A673 (cell line): ENCODE measurements around the gene EFCAB6. TPM values are rescaled to one million over a fixed set of nuclear protein-coding genes. Genes with fewer than 3 reads are reported as not detected.

Experiments used
- BruUV-seq: library from RNA; stranded (reverse); fragments of 400-500 nt; replicated peaks from 2 replicates; lab custom pipeline; 2021; lab: Mats Ljungman, UMichigan
- CTCF ChIA-PET: fragments of 300-600 bp; sonication (Branson Sonifier 250); formaldehyde crosslinking; loops from one replicate; lab custom pipeline; 2022; ENCODE audit warnings: antibody characterized with exemption; lab: Charles Lee
- POLR2A ChIA-PET: fragments of 300-600 bp; sonication (Branson Sonifier 250); formaldehyde crosslinking; loops from one replicate; lab custom pipeline; 2022; ENCODE audit warnings: antibody characterized with exemption; ENCODE audit not compliant: low non-redundant PET; lab: Charles Lee
- DNase-seq: peaks from one replicate; pipeline ENCODE4 v3.0.0-alpha.2; 2015; ENCODE audit warnings: low spot score
- H3K27ac ChIP-seq: fragments of 200-600 bp; sonication (generic); 2 replicates; pipeline ENCODE4 v1.5.1; 2016; ENCODE audit warnings: mixed run types, low read depth, mild to moderate bottlenecking, mixed read lengths, antibody characterized with exemption, low read length; ENCODE audit not compliant: poor library complexity, severe bottlenecking
- H3K27me3 ChIP-seq: fragments of 200-600 bp; sonication (generic); replicated peaks from 2 replicates; pipeline ENCODE4 v1.6.1; 2017; ENCODE audit warnings: mixed run types, low read depth, mild to moderate bottlenecking, mixed read lengths, antibody characterized with exemption, low read length; ENCODE audit not compliant: insufficient read depth, poor library complexity
- H3K36me3 ChIP-seq: fragments of 200-600 bp; sonication (generic); 2 replicates; pipeline ENCODE4 v1.6.1; 2016; ENCODE audit warnings: mixed run types, mild to moderate bottlenecking, mixed read lengths, antibody characterized with exemption, low read length; ENCODE audit not compliant: insufficient read depth, poor library complexity, severe bottlenecking
- H3K4me1 ChIP-seq: fragments of 200-600 bp; sonication (generic); 2 replicates; pipeline ENCODE4 v1.6.1; 2017; ENCODE audit warnings: mixed run types, mild to moderate bottlenecking, mixed read lengths, antibody characterized with exemption, low read length; ENCODE audit not compliant: insufficient read depth, poor library complexity, severe bottlenecking
- H3K4me3 ChIP-seq: fragments of 200-600 bp; sonication (generic); 2 replicates; pipeline ENCODE4 v1.5.1; 2016; ENCODE audit warnings: low read depth, mixed run types, mild to moderate bottlenecking, mixed read lengths, low read length; ENCODE audit not compliant: poor library complexity, severe bottlenecking
- H3K9me3 ChIP-seq: fragments of 200-600 bp; sonication (generic); 2 replicates; pipeline ENCODE4 v1.6.1; 2016; ENCODE audit warnings: mixed run types, low read depth, mild to moderate bottlenecking, mixed read lengths, antibody characterized with exemption, low read length; ENCODE audit not compliant: poor library complexity, severe bottlenecking
- EZH2 ChIP-seq: fragments of 200-600 bp; sonication (generic); IDR thresholded peaks from 2 replicates; pipeline ENCODE4 v1.6.1; 2017; ENCODE audit warnings: borderline replicate concordance, low read depth, mild to moderate bottlenecking, mixed read lengths, antibody characterized with exemption, low read length; ENCODE audit not compliant: poor library complexity, severe bottlenecking
- intact Hi-C: fragments of 100-400 bp; cut with micrococcal nuclease; formaldehyde crosslinking; loops from one replicate; pipeline ENCODE4 v1.10.0; 2022; ENCODE audit not compliant: unreplicated experiment
- total RNA-seq: library from RNA; stranded (reverse); gene quantifications from 2 replicates; pipeline ENCODE4 v1.2.3, GENCODE V29; 2021
- TF ChIP-seq, protein P1 (sequence below): fragments of 300-800, 200-600 bp; sonication (generic); conservative IDR thresholded peaks from 2 replicates; pipeline ENCODE4 v1.5.1; 2017; ENCODE audit warnings: low read depth, mild to moderate bottlenecking, antibody characterized with exemption, low read length, moderate library complexity, mixed read lengths

EFCAB6 gene
- total RNA-seq, 1 experiment from 2014 or later, result 0.41 TPM

DNA sequence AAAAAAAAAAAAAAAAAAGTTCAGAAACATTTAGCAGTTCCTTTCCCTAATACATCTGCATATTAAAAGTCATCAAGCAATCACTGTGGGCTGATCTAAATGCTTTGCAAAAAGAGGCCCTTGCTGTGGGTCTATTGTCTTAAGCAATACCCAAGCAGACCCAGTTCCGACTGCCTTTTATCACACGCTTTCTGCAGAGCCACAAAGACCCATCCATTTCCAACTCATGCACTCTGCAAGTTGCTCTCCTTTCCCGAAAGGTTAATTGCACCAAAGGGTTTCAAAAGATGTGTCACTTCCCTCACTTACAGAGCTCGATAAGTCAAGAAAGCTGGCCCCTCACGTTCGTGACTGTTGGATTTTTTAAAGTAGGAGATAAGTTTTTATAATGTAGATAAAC lies 261.4 kb downstream of the EFCAB6 start:
- no TSS peak for BruUV-seq
- TF ChIP-seq, protein P1, sequence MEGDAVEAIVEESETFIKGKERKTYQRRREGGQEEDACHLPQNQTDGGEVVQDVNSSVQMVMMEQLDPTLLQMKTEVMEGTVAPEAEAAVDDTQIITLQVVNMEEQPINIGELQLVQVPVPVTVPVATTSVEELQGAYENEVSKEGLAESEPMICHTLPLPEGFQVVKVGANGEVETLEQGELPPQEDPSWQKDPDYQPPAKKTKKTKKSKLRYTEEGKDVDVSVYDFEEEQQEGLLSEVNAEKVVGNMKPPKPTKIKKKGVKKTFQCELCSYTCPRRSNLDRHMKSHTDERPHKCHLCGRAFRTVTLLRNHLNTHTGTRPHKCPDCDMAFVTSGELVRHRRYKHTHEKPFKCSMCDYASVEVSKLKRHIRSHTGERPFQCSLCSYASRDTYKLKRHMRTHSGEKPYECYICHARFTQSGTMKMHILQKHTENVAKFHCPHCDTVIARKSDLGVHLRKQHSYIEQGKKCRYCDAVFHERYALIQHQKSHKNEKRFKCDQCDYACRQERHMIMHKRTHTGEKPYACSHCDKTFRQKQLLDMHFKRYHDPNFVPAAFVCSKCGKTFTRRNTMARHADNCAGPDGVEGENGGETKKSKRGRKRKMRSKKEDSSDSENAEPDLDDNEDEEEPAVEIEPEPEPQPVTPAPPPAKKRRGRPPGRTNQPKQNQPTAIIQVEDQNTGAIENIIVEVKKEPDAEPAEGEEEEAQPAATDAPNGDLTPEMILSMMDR, result no peak
- no peak for TF ChIP-seq EZH2
- ChIA-PET CTCF (no interaction called here), POLR2A (no interaction called here)
- intact Hi-C loops, result no loop called here
- H3K36me3 ChIP-seq, result no peaks in the 10 kb centered on the region
- no peak overlapping the region for H3K4me3 ChIP-seq
- no peaks in the 10 kb centered on the region for H3K9me3 ChIP-seq
- DNase-seq, result no peak
- H3K27ac ChIP-seq, result no peak overlapping the region
- no peaks in the 10 kb centered on the region for H3K27me3 ChIP-seq
- peaks cover 10% of the 10 kb centered on the region for H3K4me1 ChIP-seq

DNA sequence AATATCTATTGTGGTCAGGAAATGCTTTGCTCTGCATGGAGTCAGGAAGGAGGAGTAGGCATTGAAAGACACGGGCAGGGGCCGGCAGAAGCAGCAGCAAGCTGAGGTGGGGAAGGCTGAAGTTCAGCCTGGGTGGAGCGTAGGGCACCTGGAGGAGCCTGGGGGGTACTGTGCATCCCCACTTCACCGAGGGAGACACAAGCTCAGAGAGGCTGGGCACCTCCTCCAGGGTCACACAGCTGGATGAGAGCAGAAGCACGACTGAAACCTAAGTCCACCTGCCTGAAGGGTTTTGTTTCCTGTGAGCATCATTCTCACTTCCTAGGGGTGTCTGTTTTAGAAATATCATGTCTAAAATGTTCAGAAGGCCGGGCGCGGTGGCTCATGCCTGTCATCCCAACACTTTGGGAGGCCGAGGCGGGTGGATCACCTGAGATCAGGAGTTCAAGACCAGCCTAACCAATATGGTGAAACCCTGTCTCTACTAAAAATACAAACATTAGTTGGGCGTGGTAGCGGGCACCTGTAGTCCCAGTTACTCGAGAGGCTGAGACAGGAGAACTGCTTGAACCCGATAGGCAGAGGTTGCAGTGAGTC lies 262.0 kb downstream of the EFCAB6 start:
- BruUV-seq, result no TSS peak
- intact Hi-C loops, result no loop called here
- Histone ChIP-seq H3K36me3 (no peaks in the 10 kb centered on the region), H3K9me3 (no peaks in the 10 kb centered on the region), H3K4me1 (peaks cover 10% of the 10 kb centered on the region), H3K27me3 (no peaks in the 10 kb centered on the region), H3K4me3 (no peak overlapping the region), H3K27ac (no peak overlapping the region)
- POLR2A ChIA-PET, result no interaction called here
- DNase-seq, result no peak
- TF ChIP-seq, protein P1, result no peak
- TF ChIP-seq EZH2, result no peak
- CTCF ChIA-PET, result no interaction called here

DNA sequence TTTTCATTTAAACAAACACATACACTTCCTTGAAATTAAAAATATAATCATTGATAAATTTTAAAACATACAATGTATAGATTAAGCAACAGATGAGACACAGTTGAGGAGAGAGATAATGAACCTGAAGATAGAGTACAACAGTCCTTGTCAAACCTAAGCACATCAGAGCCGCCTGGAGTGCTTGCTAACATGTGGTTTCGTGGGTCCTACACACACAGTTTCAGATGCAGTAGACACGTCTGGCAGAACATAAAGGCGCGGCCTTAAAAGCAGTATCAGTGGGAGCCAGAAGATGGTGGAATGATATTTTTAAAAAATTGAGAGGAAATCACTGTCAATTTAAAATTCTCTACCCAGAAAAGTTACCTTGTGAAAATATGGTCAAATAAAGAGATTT lies 265.9 kb downstream of the EFCAB6 start:
- Histone ChIP-seq H3K4me1 (peaks cover 10% of the 10 kb centered on the region), H3K27ac (no peak overlapping the region), H3K36me3 (no peaks in the 10 kb centered on the region), H3K4me3 (no peak overlapping the region), H3K9me3 (no peaks in the 10 kb centered on the region), H3K27me3 (no peaks in the 10 kb centered on the region)
- intact Hi-C loops, result no loop called here
- no TSS peak for BruUV-seq
- ChIA-PET POLR2A (no interaction called here), CTCF (no interaction called here)
- DNase-seq, result no peak
- TF ChIP-seq, protein P1, result no peak
- no peak for TF ChIP-seq EZH2
